H1 (cell line): ENCODE results near the gene MGAT4B. TPM values are rescaled to one million over a fixed set of nuclear protein-coding genes. Genes with fewer than 3 reads are reported as not detected.

Experiments
- CBX8 ChIP-seq: fragments of 300-800, 300-1000 bp; sonication (generic); IDR thresholded peaks from 2 replicates; pipeline ENCODE4 v1.7.1; 2016; ENCODE audit warnings: low read depth, low read length, borderline replicate concordance
- RBBP5 ChIP-seq: IDR thresholded peaks from 2 replicates; pipeline ENCODE4 v1.7.1; 2012; ENCODE audit warnings: low read depth, mild to moderate bottlenecking, inconsistent platforms, low read length, moderate library complexity, borderline replicate concordance
- TEAD4 ChIP-seq: IDR thresholded peaks from 2 replicates; pipeline ENCODE4 v1.6.1; 2012; ENCODE audit warnings: low read depth, low read length, inconsistent platforms, mixed read lengths
- polyA plus RNA-seq, 7 experiments: library from polyadenylated mRNA; depleted of rRNA in 3 of 7; stranded (reverse) in 5 of 7; unstranded in 2 of 7; fragments of >200 nt in 5 of 7; fragments of 200-250 nt in 2 of 7; gene quantifications; 1 replicate in 5 of 7; 2 replicates in 1 of 7; 4 replicates in 1 of 7; pipeline versions ENCODE4 v1.2.1 to v1.2.3, GENCODE V29; 2011 to 2013; ENCODE audit warnings: missing spikeins in 2 of 7, mixed read lengths in 2 of 7
- total RNA-seq: library from RNA; stranded (reverse); fragmentation: NEBNext Ultra II Directional; extraction: Animal tissue kit (Norgen Biotek cat#: 25700); gene quantifications from 2 replicates; pipeline ENCODE4 v1.2.1, GENCODE V29; 2021

Gene MGAT4B
- total and polyA plus RNA-seq, 2 of the 8 experiments (the other 6 are each of a cell fraction or from before 2014, with no cell fraction given), result 116 to 128 TPM

DNA sequence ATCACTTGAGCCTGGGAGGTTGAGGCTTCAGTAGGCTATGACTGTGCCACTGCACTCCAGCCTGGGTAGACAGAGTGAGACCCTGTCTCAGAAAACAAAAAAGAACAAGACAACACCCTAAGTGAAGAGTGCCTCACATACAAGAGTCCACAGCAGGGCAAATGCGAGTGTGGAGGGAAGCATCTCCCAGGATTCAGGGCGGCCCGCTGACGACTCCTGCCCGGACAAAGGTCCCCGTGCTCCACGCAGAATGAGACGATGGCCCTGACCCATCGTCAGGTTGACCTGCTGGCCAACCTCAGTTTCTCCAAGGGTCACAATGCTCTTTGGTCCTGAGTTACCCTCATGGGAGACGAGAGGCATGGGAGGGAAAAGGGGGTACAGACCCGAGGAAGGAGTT is 33.7 kb upstream of the MGAT4B start (continued):
- no peak for TF ChIP-seq CBX8
- TF ChIP-seq TEAD4, result no peak
- no peak for TF ChIP-seq RBBP5
